Measurements from ENCODE around the gene PITRM1. TPM values are rescaled to one million over a fixed set of nuclear protein-coding genes. Genes with fewer than 3 reads are reported as not detected.

PITRM1 gene
- polyA plus RNA-seq, 3 donors: 70.1 to 75.4 (median 74.5) TPM

GRCh38 chr10:3142146-3142875 lies 30.3 kb downstream of the PITRM1 start:
- DNase-seq: no peak

- DNase-seq: no peak
These were observed 31.1 kb downstream of the PITRM1 start for GRCh38 chr10:3141351-3142005.

- DNase-seq: no peak
These were observed 32.3 kb downstream of the PITRM1 start for GRCh38 chr10:3140280-3140679.

- no peak for DNase-seq
These were observed 33.2 kb downstream of the PITRM1 start for GRCh38 chr10:3139216-3139910.

GRCh38 chr10:3137958-3138726 lies 34.4 kb downstream of the PITRM1 start:
- DNase-seq: no peak

GRCh38 chr10:3136763-3137611 lies 35.6 kb downstream of the PITRM1 start:
- no peak for DNase-seq

- DNase-seq: no peak
These were observed 36.2 kb downstream of the PITRM1 start for GRCh38 chr10:3136336-3136735.

- DNase-seq: no peak
These were observed 37.6 kb downstream of the PITRM1 start for GRCh38 chr10:3135006-3135405.

- DNase-seq: no peak
These were observed 38.6 kb downstream of the PITRM1 start for GRCh38 chr10:3133948-3134347.

- DNase-seq: no peak
These were observed 40.3 kb downstream of the PITRM1 start for GRCh38 chr10:3132036-3133025.

- DNase-seq: no peak
These were observed 41.5 kb downstream of the PITRM1 start for GRCh38 chr10:3131098-3131497.

- no peak for DNase-seq
These were observed 42.8 kb downstream of the PITRM1 start for GRCh38 chr10:3129581-3130340.

GRCh38 chr10:3128379-3129130 lies 44.0 kb downstream of the PITRM1 start:
- no peak for DNase-seq

GRCh38 chr10:3127921-3128320 lies 44.7 kb downstream of the PITRM1 start:
- DNase-seq: no peak

- DNase-seq: peak; percentile 65
These were observed 45.7 kb downstream of the PITRM1 start for GRCh38 chr10:3126741-3127346.

GRCh38 chr10:3126249-3126648 lies 46.3 kb downstream of the PITRM1 start:
- no peak for DNase-seq

GRCh38 chr10:3125527-3126170 lies 46.9 kb downstream of the PITRM1 start:
- DNase-seq: no peak

All from renal pelvis (tissue), 4 donors.